Right lung (tissue), 5 donors: ENCODE data around the gene CTDP1. TPM values are rescaled to one million over a fixed set of nuclear protein-coding genes. Genes with fewer than 3 reads are reported as not detected.
"Not testable (repeated sequence)": the region's sequence is repeated elsewhere in the genome, so short reads cannot be mapped to it uniquely, and the experiment has no call there.

Experiments
- DNase-seq, 2 donors: peaks; one replicate each; pipeline ENCODE4 v3.0.0-alpha.2; 2013
- polyA plus RNA-seq, 5 donors: library from polyadenylated mRNA; unstranded; fragments of 120-200 nt; gene quantifications; one replicate each; pipeline versions ENCODE4 v1.2.1 to v1.2.3, GENCODE V29; 2013; ENCODE audit warnings: inconsistent platforms in 1 of 5, low replicate concordance in 1 of 5; ENCODE audit not compliant: insufficient read length in 5 of 5, insufficient read depth in 1 of 5

The CTDP1 gene
- polyA plus RNA-seq, 5 donors = 8.0 to 13.9 (median 10.1) TPM

DNA sequence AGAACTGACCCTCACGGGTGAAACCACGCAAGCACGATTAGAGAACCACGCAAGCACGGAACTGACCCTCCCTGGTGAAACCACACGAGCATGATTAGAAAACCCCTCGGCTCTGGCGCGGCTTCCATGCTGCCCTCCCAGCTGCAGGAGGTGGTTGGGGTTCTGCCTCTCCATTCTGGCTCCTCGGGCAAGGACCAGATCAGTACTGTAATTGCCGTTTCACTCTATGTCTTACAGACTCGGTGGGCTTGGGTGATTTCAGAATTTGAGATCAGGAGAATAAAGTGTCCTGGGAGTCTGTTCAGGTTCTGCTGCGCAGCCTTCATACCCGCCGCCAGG lies 59.8 kb downstream of the CTDP1 start:
- DNase-seq = no peak

DNA sequence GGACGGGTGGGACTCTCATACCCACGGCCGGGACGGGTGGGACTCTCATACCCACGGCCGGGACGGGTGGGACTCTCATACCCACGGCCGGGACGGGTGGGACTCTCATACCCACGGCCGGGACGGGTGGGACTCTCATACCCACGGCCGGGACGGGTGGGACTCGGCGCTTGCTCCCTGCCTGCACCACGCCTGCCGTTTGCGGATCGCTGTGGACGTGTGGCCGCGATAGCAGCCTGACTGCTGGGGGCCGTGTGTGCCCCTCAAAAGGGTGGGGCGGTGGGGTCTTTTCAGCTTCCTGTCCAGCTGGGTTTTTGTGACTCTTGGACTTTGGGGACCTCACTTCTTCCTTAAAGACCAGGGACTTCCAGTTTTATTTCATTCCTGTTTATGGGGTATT lies 60.4 kb downstream of the CTDP1 start:
- DNase-seq = not testable (repeated sequence)

DNA sequence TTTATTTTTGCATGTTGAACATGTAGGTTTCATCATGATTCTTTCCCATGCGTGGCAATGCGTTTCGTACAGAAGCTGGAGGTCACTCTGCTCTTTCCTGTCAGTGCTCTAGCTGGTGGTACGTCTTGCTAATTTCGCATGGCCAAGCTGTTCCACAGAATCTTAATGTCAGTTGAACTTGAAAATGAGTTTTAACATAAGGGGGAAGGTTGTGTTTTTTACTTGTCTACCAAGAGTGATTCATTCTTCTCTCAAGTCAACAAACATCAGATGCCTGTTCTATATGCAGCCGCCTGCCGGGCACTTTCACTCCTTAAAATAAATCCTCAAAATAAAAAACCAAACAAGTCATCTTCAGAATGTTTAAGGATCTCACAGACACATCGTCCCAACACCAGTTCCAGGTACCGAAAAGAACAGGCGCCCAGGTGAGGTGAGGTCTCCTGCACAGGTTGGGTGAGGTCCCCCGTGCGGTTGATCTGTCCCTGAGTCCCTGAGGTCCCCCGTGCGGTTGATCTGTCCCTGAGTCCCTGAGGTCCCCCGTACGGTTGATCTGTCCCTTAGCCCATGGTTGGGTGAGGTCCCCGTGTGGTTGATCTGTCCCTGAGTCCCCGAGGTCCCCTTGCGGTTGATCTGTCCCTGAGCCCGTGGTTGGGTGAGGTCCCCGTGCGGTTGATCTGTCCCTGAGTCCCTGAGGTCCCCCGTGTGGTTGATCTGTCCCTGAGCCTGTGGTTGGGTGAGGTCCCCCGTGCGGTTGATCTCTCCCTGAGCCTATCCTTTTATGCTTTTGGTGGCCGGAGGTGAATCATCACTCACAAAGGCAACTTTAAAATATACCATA lies 61.1 kb downstream of the CTDP1 start:
- no peak for DNase-seq

DNA sequence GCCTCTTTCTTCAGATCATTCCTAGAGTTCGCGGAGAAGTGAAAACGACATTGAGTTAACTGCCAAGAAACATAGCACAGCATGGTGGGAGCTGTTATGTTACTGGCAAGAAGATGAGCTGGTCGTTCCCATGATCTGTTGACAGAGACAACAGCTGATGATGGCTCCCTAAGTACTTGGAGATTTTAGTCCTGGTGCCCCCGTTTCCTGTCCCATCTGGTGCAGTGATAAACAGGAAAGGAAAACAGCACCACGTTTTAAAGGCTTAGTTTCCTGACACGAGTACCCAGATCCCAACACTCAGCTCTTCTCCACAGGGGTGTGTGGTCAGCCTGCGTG lies 61.7 kb downstream of the CTDP1 start:
- DNase-seq = no peak

DNA sequence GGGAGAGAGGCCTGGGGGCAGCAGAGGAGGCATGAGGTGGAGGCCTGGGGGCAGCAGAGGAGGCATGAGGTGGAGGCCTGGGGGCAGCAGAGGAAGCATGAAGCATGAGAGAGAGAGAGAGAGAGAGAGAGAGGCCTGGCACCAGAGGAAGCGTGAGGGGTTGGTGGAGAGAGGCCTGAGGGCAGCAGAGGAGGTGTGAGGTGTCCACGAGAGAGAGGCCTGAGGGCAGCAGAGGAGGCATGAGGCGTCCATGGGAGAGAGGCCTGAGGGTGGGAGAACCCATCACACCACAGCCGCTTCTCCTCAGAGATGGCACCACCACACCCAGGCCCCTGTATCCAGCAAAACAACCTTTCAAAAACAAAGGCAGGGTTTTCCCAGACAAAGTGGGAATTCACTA lies 62.5 kb downstream of the CTDP1 start:
- no peak for DNase-seq

DNA sequence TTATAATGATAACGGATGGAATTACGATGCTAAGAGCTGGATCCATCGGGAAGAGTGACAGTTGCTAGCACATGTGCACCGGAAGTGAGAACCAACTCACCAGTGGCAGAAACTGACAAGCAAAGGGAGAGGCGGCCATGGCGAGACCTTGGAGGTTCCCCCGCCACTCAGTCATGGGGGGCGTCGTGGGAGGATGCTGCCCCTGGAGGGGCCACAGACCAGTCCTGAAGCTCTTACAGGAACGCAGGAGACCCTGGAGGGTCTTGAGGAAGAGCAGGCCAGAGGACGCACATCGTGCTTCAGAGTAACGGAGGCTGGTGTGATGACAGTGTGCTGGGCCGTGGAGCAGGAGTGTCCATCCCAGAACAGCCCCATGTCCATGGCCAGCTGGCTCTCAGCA lies 65.0 kb downstream of the CTDP1 start:
- DNase-seq = no peak

DNA sequence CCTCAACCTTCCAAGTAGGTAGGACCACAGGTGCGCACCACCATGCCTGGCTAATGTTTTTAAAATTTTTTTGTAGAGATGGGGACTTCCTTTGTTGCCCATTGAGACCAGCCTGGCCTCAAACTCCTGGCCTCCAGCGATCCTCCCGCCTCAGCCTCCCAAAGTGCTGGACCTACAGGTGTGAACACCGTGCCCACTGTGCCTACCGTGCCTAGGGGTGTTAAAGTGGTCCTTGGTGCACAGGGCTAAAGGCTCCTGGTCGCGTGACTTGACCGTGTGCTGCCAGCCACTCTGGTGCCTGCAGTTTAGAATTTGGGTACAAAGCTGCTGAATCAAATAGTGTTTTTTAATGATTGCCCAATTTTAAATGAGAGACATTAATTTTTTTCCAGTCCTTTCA lies 67.1 kb downstream of the CTDP1 start:
- DNase-seq = no peak

DNA sequence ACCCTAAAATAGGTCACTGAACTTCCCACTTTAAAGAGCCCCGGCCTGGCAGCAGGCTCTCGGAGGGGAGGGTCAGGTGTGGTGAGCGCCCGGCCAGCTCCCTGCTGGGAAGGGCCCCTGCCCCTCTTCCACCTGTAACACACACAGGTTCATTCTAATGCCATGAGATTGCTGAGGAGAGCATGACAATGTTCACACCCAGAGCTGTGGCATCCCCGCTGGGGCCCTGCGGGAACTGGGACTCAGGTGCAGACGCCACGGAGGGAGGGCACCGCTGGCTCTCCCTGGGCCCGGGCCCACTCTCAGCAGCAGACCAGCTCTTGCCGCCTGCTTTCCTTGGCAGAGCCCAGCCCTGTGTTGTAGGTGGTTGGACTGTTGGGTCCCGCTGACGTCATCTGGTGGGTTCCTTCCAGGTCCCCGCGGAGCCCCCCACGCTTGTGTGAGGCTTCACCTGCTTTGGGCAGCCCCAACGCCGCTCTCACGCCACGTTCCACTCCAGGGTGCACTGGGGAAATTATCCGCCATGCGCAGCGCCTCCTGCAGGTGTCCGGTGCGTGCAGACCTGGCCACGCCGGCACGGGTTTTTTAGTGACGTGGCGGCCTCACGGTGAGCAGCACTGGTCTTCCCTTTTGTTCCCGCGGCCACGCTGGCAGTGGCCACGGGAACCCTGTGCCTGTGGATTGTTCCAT lies 67.7 kb downstream of the CTDP1 start:
- no peak for DNase-seq

DNA sequence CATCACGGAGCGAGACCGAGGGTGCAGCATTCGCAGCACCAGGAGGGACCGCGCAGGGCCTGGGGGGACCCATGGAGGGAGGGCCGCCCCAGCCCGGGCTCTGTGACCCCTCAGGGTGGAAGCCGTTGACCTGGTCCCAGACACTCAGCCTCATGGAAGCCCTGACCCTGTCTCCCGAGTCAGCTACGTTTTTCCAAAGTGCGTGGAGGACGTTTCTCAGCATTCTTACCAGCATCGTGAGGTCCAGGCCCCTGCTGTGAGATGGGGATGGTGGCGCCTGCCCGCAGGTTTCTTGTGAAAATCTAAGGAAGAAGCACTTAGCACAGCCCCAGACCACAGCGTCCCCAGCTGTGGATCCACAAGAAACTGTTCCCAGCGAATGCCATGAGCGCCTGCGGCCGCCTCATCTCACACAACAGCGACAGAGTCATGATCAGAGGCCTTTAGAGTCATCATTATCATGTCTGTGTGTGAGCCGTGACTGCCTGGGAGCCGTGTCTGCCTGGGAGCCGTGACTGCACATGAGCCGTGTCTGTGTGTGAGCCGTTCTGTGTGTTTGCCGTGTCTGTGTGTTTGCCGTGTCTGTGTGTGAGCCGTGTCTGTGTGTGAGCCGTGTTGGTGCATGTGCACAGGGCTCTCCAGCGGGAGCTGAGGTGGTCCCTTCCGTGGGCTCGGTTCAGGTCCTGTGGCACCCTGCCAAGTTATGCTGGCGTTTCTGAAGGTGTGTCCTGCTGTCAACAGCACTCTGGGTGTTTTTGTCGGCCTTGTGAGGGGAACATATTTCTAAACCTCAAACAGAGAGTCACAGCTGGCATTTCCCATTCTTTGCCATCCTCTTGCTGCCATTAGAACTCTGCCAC lies 68.9 kb downstream of the CTDP1 start:
- DNase-seq = no peak

DNA sequence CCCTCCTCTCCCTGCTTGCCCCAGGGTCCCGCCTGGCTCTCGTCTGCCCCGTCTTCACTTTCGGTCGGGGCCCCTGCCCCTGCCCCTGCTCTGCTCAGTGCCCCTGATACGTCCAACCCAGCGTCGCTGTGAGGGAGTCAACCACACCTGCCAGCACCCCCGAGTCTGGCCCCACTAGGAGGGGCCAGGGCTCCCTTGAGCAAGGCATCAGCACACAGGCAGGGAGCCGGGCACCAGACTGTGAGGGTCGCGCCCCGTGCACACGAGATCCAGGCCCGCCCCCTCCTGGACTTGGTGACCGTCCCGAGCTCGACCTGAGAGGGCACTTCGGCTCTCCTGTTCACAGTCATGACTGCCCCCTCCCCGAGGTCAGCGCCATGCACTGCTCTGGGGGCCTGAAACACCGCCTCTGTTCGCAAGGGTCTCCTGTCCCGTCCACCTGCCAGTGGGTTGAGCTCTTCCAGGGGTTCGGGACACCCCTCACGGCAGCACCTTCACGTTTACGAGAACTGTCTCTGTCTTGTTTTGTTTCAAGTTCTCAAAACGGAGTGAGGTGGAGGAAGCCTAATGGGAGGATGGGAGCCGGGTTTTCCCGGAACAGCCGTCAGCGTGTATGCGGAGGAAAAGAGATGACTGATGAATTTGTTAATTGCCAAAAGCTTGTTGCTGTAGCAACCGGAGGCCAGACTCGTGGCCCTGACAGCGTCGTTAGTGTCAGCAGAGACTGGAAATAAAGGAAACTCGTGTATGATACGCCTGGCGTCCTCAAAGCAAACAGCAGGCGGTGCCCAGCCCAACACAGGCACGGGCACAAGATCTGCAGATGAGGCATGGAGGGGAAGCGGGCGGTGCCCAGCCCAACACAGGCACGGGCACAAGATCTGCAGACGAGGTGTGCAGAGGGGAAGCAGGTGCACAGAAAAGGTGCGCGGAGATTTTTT lies 69.9 kb downstream of the CTDP1 start:
- peak in 1 of 2 donors; percentile 27 for DNase-seq

DNA sequence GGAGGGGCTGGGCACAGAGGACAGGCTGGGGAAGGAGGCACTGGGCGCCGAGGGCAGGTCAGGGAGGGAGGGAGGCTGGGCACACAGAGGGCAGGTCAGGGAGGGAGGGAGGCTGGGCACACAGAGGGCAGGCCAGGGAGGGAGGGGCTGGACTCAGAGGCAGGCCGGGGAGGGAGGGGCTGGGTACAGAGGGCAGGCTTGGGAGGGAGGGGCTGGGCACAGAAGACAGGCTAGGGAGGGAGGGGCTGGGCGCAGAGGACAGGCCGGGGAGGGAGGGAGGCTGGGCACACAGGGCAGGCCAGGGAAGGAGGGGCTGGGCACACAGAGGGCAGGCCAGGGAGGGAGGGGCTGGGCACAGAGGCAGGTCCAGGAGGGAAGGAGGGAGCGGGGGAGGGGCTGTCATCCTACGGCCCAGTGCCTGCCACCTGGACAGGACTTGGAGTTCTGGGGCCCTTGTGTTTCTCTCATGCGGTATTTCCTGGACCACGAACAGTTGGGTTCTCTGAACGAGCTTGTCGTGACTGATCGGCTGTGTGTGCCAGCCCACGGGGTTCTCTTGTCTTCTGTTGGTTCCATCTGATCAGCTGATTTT lies 71.5 kb downstream of the CTDP1 start:
- DNase-seq = no peak

DNA sequence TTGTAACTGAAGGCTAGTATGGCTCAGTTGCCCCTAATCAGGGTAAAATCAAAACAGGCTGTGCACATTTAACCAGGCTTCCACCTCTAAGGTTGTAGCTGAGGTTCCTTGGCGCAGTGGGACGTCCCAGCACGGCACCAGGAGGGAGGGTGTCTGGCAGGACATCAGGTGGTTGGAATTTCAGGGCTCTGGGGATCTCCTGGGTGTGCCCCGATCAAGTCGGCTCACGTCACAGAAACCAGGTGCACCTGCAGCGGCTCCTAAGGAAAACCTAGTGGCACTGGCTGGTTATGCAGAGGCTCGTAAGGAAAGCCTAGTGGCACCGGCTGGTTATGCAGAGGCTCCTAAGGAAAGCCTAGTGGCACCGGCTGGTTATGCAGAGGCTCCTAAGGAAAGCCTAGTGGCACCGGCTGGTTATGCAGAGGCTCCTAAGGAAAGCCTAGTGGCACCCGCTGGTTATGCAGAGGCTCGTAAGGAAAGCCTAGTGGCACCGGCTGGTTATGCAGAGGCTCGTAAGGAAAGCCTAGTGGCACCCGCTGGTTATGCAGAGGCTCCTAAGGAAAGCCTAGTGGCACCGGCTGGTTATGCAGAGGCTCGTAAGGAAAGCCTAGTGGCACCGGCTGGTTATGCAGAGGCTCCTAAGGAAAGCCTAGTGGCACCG lies 72.4 kb downstream of the CTDP1 start:
- DNase-seq = not testable (repeated sequence)

DNA sequence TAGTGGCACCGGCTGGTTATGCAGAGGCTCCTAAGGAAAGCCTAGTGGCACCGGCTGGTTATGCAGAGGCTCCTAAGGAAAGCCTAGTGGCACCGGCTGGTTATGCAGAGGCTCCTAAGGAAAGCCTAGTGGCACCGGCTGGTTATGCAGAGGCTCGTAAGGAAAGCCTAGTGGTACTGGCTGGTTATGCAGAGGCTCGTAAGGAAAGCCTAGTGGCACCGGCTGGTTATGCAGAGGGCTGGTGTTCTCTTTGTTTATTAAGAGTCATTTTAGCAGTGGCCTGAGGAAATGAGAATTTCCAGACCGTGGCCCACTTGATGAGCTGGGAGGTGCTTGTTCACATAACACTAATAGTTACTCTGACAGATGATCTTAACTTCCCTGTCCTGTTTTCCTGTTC lies 73.3 kb downstream of the CTDP1 start:
- not testable (repeated sequence) for DNase-seq

DNA sequence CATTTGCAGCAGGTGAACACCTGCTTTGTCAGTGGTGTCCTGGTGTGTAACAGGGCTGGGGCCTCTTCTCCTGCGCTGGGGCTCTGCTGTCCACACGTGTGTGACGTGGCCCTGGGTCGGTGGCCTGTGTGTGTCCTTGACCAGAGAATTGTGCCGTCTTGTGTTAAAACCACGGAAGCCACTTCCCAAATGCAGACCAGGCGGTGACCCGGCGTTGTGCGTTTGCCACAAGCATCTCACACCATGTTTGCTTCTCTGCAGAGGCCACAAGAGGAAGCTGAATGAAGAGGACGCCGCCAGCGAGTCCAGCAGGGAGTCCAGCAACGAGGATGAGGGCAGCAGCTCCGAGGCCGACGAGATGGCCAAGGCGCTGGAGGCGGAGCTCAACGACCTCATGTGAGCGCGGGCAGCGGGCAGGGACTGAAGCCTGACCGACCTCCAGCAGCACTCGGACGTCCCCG lies 73.8 kb downstream of the CTDP1 start:
- no peak for DNase-seq

DNA sequence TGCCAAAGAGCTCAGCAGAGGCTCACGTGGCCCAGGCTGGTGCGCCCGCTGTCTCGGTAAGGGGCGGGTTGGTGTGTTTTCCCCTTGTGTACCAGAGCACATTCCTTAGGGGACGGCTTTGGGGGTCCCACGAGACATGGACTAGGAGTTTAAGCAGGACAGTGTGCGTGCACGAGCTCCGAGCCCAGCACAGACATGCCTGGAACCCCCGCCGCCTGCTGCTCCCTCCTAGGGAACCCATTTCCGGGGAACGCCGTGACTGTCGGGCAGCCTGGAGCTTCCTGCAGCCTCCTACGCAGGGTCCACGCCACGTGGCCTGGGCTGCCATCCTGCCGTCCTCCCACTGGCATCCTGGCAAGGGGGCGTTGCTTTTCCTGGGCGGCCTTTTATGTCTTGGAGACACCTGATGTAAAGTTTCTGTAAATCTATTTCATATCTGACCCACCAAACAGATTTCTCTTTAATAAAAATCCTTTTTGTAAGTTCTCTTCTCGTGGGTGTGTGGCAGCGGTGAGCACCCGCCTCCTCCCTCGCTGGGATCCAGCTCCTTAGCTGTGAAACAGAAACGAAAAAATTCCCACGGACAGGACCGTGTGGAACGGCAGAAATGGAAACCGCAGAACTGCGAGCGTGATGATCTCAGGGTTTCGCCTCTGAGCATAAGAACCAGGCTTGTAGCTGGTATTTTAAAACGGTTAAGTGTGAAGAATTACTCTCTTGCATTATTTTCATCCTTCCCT lies 74.6 kb downstream of the CTDP1 start:
- DNase-seq = no peak

DNA sequence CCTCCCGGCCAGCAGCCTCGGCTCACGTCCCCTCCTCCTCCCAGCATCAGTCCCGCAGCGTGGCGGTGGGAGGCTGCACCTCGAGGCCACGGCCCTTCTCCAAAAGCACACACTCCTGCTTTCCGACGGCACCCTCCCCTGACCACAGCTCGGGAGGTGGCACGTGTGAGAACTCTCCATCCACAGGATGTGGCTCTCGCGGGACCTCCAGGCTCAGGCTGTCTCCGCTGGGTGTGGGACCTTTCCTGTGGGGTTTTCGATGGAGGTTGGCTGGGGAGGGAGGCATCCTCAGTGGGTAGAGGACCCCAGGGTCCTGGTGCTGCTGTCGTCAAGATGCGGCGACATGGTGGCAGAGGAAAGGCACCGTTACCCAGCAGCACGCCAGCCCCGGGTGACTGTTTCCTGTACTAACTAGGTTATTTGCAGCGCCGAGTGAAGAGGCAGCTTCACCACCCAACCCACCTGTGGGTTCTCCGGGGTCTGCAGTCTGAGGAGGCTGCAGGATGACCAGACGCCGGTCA lies 75.3 kb downstream of the CTDP1 start:
- DNase-seq = no peak

DNA sequence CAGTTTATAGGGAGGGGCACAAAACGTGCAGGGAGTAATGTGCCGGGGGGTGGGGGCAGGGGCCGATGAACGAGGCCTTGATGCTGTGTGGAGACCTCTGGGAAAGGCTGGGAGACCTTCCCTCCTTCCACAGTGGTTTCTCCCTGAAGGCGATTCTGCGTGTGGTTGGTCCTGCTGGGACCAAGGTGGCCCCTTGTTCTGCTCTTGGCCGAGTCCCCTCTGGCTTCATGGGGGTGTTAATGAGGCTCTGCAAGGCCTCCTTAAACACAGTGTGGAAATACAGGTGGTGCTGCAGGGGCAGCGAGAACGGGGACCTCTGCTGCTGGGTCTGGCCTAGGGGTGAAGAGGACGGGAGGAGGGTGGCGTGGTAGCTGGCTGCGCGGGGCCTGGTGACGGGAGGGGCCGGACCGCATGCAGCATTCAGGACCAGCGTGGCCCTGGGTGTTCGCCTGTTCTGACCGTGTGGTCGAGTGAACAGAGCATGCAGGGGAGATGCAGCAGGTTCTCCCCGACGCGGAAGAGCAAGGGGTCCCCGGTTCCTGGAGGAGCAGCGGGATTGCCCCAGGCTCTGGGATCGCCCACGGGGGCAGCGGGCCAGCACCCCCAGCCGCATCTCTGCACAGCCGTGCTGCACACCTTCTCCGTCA lies 76.0 kb downstream of the CTDP1 start:
- no peak for DNase-seq

DNA sequence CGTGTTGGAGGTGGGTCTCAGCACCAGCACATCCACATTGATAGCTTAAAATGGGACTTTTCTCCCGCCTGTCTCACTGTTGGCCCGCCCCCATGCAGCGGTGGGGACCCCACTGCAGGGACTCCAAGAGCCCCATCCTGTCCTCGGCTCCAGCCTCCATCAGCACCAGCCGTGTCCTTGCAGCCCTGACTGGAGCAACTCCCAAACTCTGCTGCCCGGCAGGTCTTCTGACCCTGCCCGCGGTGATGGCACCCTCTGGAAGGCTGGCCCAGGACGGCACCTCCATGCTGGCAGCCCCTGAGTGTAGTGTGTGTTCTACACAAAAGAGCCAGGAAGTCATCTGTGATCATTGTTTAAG lies 76.5 kb downstream of the CTDP1 start:
- DNase-seq = no peak

DNA sequence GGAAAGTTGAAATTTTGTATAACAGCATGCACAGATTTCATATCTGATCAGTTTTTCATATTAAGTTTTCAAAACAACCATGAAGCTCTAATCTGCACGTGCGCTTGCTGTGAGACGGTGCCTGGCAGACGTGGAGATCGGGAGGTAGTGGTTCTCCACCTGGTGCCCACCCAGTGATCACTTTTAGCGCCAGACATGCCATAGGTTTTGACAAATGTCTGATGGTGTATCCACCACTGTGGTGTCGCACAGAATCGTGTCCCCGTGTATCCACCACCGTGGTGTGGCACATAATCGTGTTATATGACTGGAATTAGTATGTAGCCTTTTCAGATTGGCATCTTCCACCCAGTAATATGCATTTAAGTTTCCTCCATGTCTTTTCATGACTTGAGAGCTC lies 77.2 kb downstream of the CTDP1 start:
- DNase-seq = no peak
